A549 (cell line): ENCODE measurements around the gene TMEM238L. TPM values are rescaled to one million over a fixed set of nuclear protein-coding genes. Genes with fewer than 3 reads are reported as not detected.

ENCODE experiments used
- ATAC-seq, 2 experiments: fragments of 200-7000 bp in 1 of 2; fragments of >200 bp in 1 of 2; cut with Nextera tagmentation in 1 of 2; cut with Tn5 transposase in 1 of 2; 3 replicates each; pipeline versions ENCODE4 v1.8.0 to v1.9.1; 2018 to 2020; ENCODE audit warnings: mild to moderate bottlenecking in 1 of 2, moderate library complexity in 1 of 2
- CTCF ChIA-PET: fragments of 300-600 bp; sonication (Branson Sonifier 250); formaldehyde crosslinking; extraction: SDS; loops from one replicate; lab custom pipeline; 2021; ENCODE audit warnings: antibody characterized with exemption, inconsistent platforms; lab: Yijun Ruan, JAX
- POLR2A ChIA-PET: fragments of 350-600 bp; formaldehyde crosslinking; extraction: SDS; loops from one replicate; lab custom pipeline; 2021; ENCODE audit warnings: antibody characterized with exemption, inconsistent platforms; lab: Yijun Ruan, JAX
- DNase-seq, 2 experiments: peaks; one replicate each; pipeline versions ENCODE4 v3.0.0 to v3.0.0-alpha.2; 2011 to 2016; ENCODE audit warnings: low read depth in 1 of 2, low spot score in 1 of 2
- FAIRE-seq: peaks from 2 replicates; lab custom pipeline; 2011; peaks lifted over from hg19 to GRCh38; lab: Jason Lieb, UNC
- H3K27ac ChIP-seq, 2 experiments: fragments of >200 bp; sonication (Bioruptor Twin); formaldehyde crosslinking; 3 replicates each; pipeline ENCODE4 v1.5.1; 2016 to 2017
- H3K4me1 ChIP-seq: fragments of >200 bp; sonication (Bioruptor Twin); formaldehyde crosslinking; 3 replicates; pipeline ENCODE4 v1.6.1; 2016
- H3K4me2 ChIP-seq: fragments of >200 bp; sonication (Bioruptor Twin); formaldehyde crosslinking; 3 replicates; pipeline ENCODE4 v1.6.1; 2016
- H3K4me3 ChIP-seq: fragments of >200 bp; sonication (Bioruptor Twin); formaldehyde crosslinking; 3 replicates; pipeline ENCODE4 v1.5.1; 2016
- H3K9me3 ChIP-seq: fragments of >200 bp; sonication (Bioruptor Twin); formaldehyde crosslinking; 3 replicates; pipeline ENCODE4 v1.6.1; 2016
- ATOH8 ChIP-seq: fragments of 250-450 bp; sonication (Bioruptor Pico); IDR thresholded peaks from 2 replicates; pipeline ENCODE4 v1.5.0; 2020; ENCODE audit warnings: low read depth, mild to moderate bottlenecking, moderate library complexity
- BCL3 ChIP-seq: fragments of >200 bp; sonication (Bioruptor Twin); formaldehyde crosslinking; IDR thresholded peaks from 3 replicates; pipeline ENCODE4 v1.6.1; 2016
- E2F6 ChIP-seq: IDR thresholded peaks from 2 replicates; pipeline ENCODE4 v1.6.1; 2012; ENCODE audit warnings: low read depth, borderline replicate concordance
- EHMT2 ChIP-seq: fragments of 200-600 bp; sonication (generic); IDR thresholded peaks from 2 replicates; pipeline ENCODE4 v1.6.1; 2016; ENCODE audit warnings: antibody characterized with exemption, low read depth, mild to moderate bottlenecking, moderate library complexity
- FOSB ChIP-seq: fragments of 250-450 bp; sonication (Bioruptor Pico); IDR thresholded peaks from 2 replicates; pipeline ENCODE4 v1.5.0; 2020; ENCODE audit warnings: mild to moderate bottlenecking, moderate library complexity
- HEYL ChIP-seq: fragments of 250-450 bp; sonication (Bioruptor Pico); IDR thresholded peaks from 2 replicates; pipeline ENCODE4 v1.8.0; 2021; ENCODE audit warnings: mild to moderate bottlenecking, moderate library complexity
- HMGXB4 ChIP-seq: fragments of 250-450 bp; sonication (Bioruptor Pico); IDR thresholded peaks from 2 replicates; pipeline ENCODE4 v1.5.0; 2021; ENCODE audit warnings: mild to moderate bottlenecking, moderate library complexity, borderline replicate concordance
- HOXB13 ChIP-seq: fragments of 250-450 bp; sonication (Bioruptor Pico); IDR thresholded peaks from 2 replicates; pipeline ENCODE4 v1.5.0; 2020; ENCODE audit warnings: low read depth, mild to moderate bottlenecking, moderate library complexity
- MAZ ChIP-seq: fragments of 150-350 bp; IDR thresholded peaks from 2 replicates; pipeline ENCODE4 v1.6.1; 2014; ENCODE audit warnings: antibody characterized with exemption, low read depth, low read length, borderline replicate concordance
- MYC ChIP-seq: IDR thresholded peaks from 2 replicates; pipeline ENCODE4 v1.6.1; 2012; ENCODE audit warnings: mild to moderate bottlenecking, inconsistent platforms, low read length, improper control_type of control experiment, borderline replicate concordance
- NR3C1 ChIP-seq: fragments of >200 bp; sonication (Bioruptor Twin); formaldehyde crosslinking; IDR thresholded peaks from 3 replicates; pipeline ENCODE4 v1.6.1; 2017
- RCOR1 ChIP-seq: fragments of 150-350 bp; IDR thresholded peaks from 2 replicates; pipeline ENCODE4 v1.6.1; 2014; ENCODE audit warnings: antibody characterized with exemption, low read length, low read depth
- REST ChIP-seq: fragments of 200-600 bp; sonication (generic); IDR thresholded peaks from 2 replicates; pipeline ENCODE4 v1.6.1; 2016; ENCODE audit warnings: antibody characterized with exemption, mild to moderate bottlenecking, moderate library complexity
- RNF2 ChIP-seq: fragments of 200-600 bp; sonication (generic); IDR thresholded peaks from 2 replicates; pipeline ENCODE4 v1.6.1; 2016; ENCODE audit warnings: low read depth, mild to moderate bottlenecking, antibody characterized with exemption, moderate library complexity, borderline replicate concordance
- SMC3 ChIP-seq: fragments of >200 bp; sonication (Bioruptor Twin); formaldehyde crosslinking; IDR thresholded peaks from 3 replicates; pipeline ENCODE4 v1.6.1; 2018; ENCODE audit warnings: inconsistent platforms
- SREBF2 ChIP-seq: fragments of 450-650 bp; IDR thresholded peaks from 2 replicates; pipeline ENCODE4 v1.6.1; 2014; ENCODE audit warnings: mild to moderate bottlenecking, moderate library complexity
- TP53 ChIP-seq: fragments of 250-450 bp; sonication (Bioruptor Pico); IDR thresholded peaks from 2 replicates; pipeline ENCODE4 v1.5.0; 2021; ENCODE audit warnings: mild to moderate bottlenecking, moderate library complexity
- USF2 ChIP-seq: fragments of 450-650 bp; IDR thresholded peaks from 2 replicates; pipeline ENCODE4 v1.6.1; 2014; ENCODE audit warnings: antibody characterized with exemption
- ZC3H11A ChIP-seq: fragments of 450-650 bp; IDR thresholded peaks from 2 replicates; pipeline ENCODE4 v1.6.1; 2014; ENCODE audit warnings: antibody characterized with exemption, mild to moderate bottlenecking
- ZNF302 ChIP-seq: fragments of 250-450 bp; sonication (Bioruptor Pico); IDR thresholded peaks from 2 replicates; pipeline ENCODE4 v1.9.0; 2021; ENCODE audit warnings: inconsistent platforms, mild to moderate bottlenecking, moderate library complexity
- WGBS: methylation state at CpG from one replicate; pipeline ENCODE4 v1.1.6; 2017; ENCODE audit errors: missing lambda C conversion rate; 5-methylcytosine and 5-hydroxymethylcytosine counted together
- polyA plus RNA-seq, 4 experiments: library from polyadenylated mRNA; depleted of rRNA in 3 of 4; stranded (reverse); fragments of >200 nt; fragmentation: RNase III in 1 of 4; extraction: RNeasy Plus Mini Kit Qiagen cat#74134 plus additional on column Dnase treatment in 1 of 4; gene quantifications; 2 replicates in 3 of 4; 3 replicates in 1 of 4; pipeline ENCODE4 v1.2.3, GENCODE V29; 2011 to 2017

The TMEM238L gene
- polyA plus RNA-seq, 2 of the 4 experiments (the other 2 are of a cell fraction): not detected

GRCh38 chr17:10798332-10798749 lies 5.6 kb downstream of the TMEM238L start:
- FAIRE-seq (no peak), ATAC-seq (peak in 1 of 2 experiments; percentile 19; a peak in 1 of 6 replicates), DNase-seq (no peak)
- no peaks in the 10 kb centered on the region for H3K9me3 ChIP-seq
- H3K4me3 ChIP-seq: no peak overlapping the region
- H3K4me1 ChIP-seq: no peaks in the 10 kb centered on the region
- no peak overlapping the region for H3K4me2 ChIP-seq
- CTCF ChIA-PET: no interaction called here
- no peak overlapping the region for H3K27ac ChIP-seq
- WGBS: 15% methylated on average over 3 of the region's 3 CpGs
- POLR2A ChIA-PET: no interaction called here
- no peak for TF ChIP-seq USF2
- TF ChIP-seq SREBF2: no peak
- TF ChIP-seq MYC: no peak
- no peak for TF ChIP-seq FOSB (CRISPR knock-in tag)
- no peak for TF ChIP-seq RNF2
- TF ChIP-seq HMGXB4 (CRISPR knock-in tag): no peak
- TF ChIP-seq REST: no peak
- no peak for TF ChIP-seq ZC3H11A
- no peak for TF ChIP-seq HEYL (CRISPR knock-in tag)
- no peak for TF ChIP-seq ZNF302
- TF ChIP-seq MAZ: no peak
- no peak for TF ChIP-seq NR3C1
- no peak for TF ChIP-seq ATOH8
- TF ChIP-seq E2F6: no peak
- TF ChIP-seq SMC3: no peak
- TF ChIP-seq TP53 (CRISPR knock-in tag): no peak
- no peak for TF ChIP-seq BCL3
- TF ChIP-seq HOXB13: no peak
- TF ChIP-seq EHMT2: no peak
- no peak for TF ChIP-seq RCOR1
